Measurements from ENCODE around the gene WDR59.
"Not testable (repeated sequence)": the region's sequence is repeated elsewhere in the genome, so short reads cannot be mapped to it uniquely, and the experiment has no call there.

The WDR59 gene

GRCh38 chr16:74921051-74921450 lies 63.9 kb downstream of the WDR59 start:
- H3K27ac ChIP-seq: no peak overlapping the region
- no peak for TF ChIP-seq ZFX (IDR thresholded peaks at IDR 0.05; ENCODE audit: borderline replicate concordance)

- no peak overlapping the region for H3K27ac ChIP-seq
- TF ChIP-seq CTCF (IDR thresholded peaks at IDR 0.05) (no peak), ZFX (IDR thresholded peaks at IDR 0.05; ENCODE audit: borderline replicate concordance) (no peak)
Measured at GRCh38 chr16:74909665-74910064, 75.3 kb downstream of the WDR59 start.

- not testable (repeated sequence) for H3K27ac ChIP-seq
Measured at GRCh38 chr16:74908759-74909158, 76.2 kb downstream of the WDR59 start.

- TF ChIP-seq ZFX (IDR thresholded peaks at IDR 0.05; ENCODE audit: borderline replicate concordance) (no peak), CTCF (IDR thresholded peaks at IDR 0.05) (no peak)
- no peak overlapping the region for H3K27ac ChIP-seq
Measured at GRCh38 chr16:74903901-74904678, 80.8 kb downstream of the WDR59 start.

GRCh38 chr16:74903120-74903519 lies 81.8 kb downstream of the WDR59 start:
- TF ChIP-seq ZFX (IDR thresholded peaks at IDR 0.05; ENCODE audit: borderline replicate concordance) (no peak), CTCF (IDR thresholded peaks at IDR 0.05) (no peak)
- H3K27ac ChIP-seq: no peak overlapping the region

- H3K27ac ChIP-seq: no peak overlapping the region
- TF ChIP-seq CTCF (IDR thresholded peaks at IDR 0.05) (no peak), ZFX (IDR thresholded peaks at IDR 0.05; ENCODE audit: borderline replicate concordance) (no peak)
Measured at GRCh38 chr16:74902161-74902560, 82.8 kb downstream of the WDR59 start.

GRCh38 chr16:74901606-74902005 lies 83.3 kb downstream of the WDR59 start:
- no peak overlapping the region for H3K27ac ChIP-seq
- no peak for TF ChIP-seq ZFX (IDR thresholded peaks at IDR 0.05; ENCODE audit: borderline replicate concordance)
- no peak for TF ChIP-seq CTCF (IDR thresholded peaks at IDR 0.05)

- H3K27ac ChIP-seq: no peak overlapping the region
- no peak for TF ChIP-seq ZFX (IDR thresholded peaks at IDR 0.05; ENCODE audit: borderline replicate concordance)
- no peak for TF ChIP-seq CTCF (IDR thresholded peaks at IDR 0.05)
Measured at GRCh38 chr16:74899816-74900215, 85.1 kb downstream of the WDR59 start.

Data from 22Rv1 (cell line).